ENCODE data around the gene CELA3A. TPM values are rescaled to one million over a fixed set of nuclear protein-coding genes. Genes with fewer than 3 reads are reported as not detected.
"Not testable (repeated sequence)": the region's sequence is repeated elsewhere in the genome, so short reads cannot be mapped to it uniquely, and the experiment has no call there.

CELA3A gene
- polyA plus RNA-seq, 3 donors = not detected

- H3K36me3 Mint-ChIP-seq; H3K27ac ChIP-seq (ENCODE audit: low read depth in 1 of 2, low read length in 2 of 2); H3K36me3 ChIP-seq (replicated peaks in 1 of 2; ENCODE audit: control insufficient read depth in 1 of 2, insufficient read depth in 2 of 2, low read length in 2 of 2); H3K4me3 Mint-ChIP-seq; H3K4me3 ChIP-seq (replicated peaks in 1 of 3; ENCODE audit: low read depth in 2 of 3, low read length in 3 of 3); H3K27me3 Mint-ChIP-seq (ENCODE audit: low read depth in 3 of 3); H3K4me1 ChIP-seq (ENCODE audit: control insufficient read depth in 1 of 2, insufficient read depth in 2 of 2, low read length in 2 of 2); H3K4me1 Mint-ChIP-seq; H3K9me3 ChIP-seq (replicated peaks in 1 of 2; ENCODE audit: control insufficient read depth in 1 of 2, insufficient read depth in 1 of 2, low read length in 2 of 2); H2AFZ ChIP-seq (ENCODE audit: insufficient read depth, low read depth, low read length, poor library complexity, severe bottlenecking); H3K9me3 Mint-ChIP-seq; intact Hi-C loops (cut with micrococcal nuclease); DNase-seq; H3K79me2 ChIP-seq (ENCODE audit: insufficient read depth, low read length); H3K9ac ChIP-seq (ENCODE audit: insufficient read depth, low read length, poor library complexity, severe bottlenecking); H4K20me1 ChIP-seq (ENCODE audit: insufficient read depth, low read length); H3K27ac Mint-ChIP-seq; H3K4me2 ChIP-seq (replicated peaks; ENCODE audit: extremely low read depth, low read length, poor library complexity, severe bottlenecking); H3K27me3 ChIP-seq (ENCODE audit: control insufficient read depth in 2 of 2, insufficient read depth in 2 of 2, low read length in 2 of 2): not testable (repeated sequence)
- WGBS (ENCODE audit: insufficient coverage) = no CpG with 5 or more reads among the region's 5 CpGs
Observed at GRCh38 chr1:21989672-21990393, 11.6 kb upstream of the CELA3A start.

GRCh38 chr1:21992186-21992585 lies 9.3 kb upstream of the CELA3A start:
- WGBS (ENCODE audit: insufficient coverage) = 25% methylated on average over 1 of the region's 3 CpGs
- H3K9ac ChIP-seq (ENCODE audit: insufficient read depth, low read length, poor library complexity, severe bottlenecking); H3K27ac ChIP-seq (ENCODE audit: low read depth in 1 of 2, low read length in 2 of 2); H3K9me3 ChIP-seq (replicated peaks in 1 of 2; ENCODE audit: control insufficient read depth in 1 of 2, insufficient read depth in 1 of 2, low read length in 2 of 2); H3K36me3 ChIP-seq (replicated peaks in 1 of 2; ENCODE audit: control insufficient read depth in 1 of 2, insufficient read depth in 2 of 2, low read length in 2 of 2); DNase-seq; H3K36me3 Mint-ChIP-seq; H3K4me3 Mint-ChIP-seq; H4K20me1 ChIP-seq (ENCODE audit: insufficient read depth, low read length); H3K27me3 ChIP-seq (ENCODE audit: control insufficient read depth in 2 of 2, insufficient read depth in 2 of 2, low read length in 2 of 2); H3K4me1 Mint-ChIP-seq; H3K4me2 ChIP-seq (replicated peaks; ENCODE audit: extremely low read depth, low read length, poor library complexity, severe bottlenecking); H3K79me2 ChIP-seq (ENCODE audit: insufficient read depth, low read length); H3K4me1 ChIP-seq (ENCODE audit: control insufficient read depth in 1 of 2, insufficient read depth in 2 of 2, low read length in 2 of 2); intact Hi-C loops (cut with micrococcal nuclease); H3K9me3 Mint-ChIP-seq; H3K27me3 Mint-ChIP-seq (ENCODE audit: low read depth in 3 of 3); H2AFZ ChIP-seq (ENCODE audit: insufficient read depth, low read depth, low read length, poor library complexity, severe bottlenecking); H3K4me3 ChIP-seq (replicated peaks in 1 of 3; ENCODE audit: low read depth in 2 of 3, low read length in 3 of 3): not testable (repeated sequence)
- H3K27ac Mint-ChIP-seq = peak overlapping the region in 1 of 7 donors; percentile 22

- H3K4me3 Mint-ChIP-seq; H3K9me3 ChIP-seq (replicated peaks in 1 of 2; ENCODE audit: control insufficient read depth in 1 of 2, insufficient read depth in 1 of 2, low read length in 2 of 2); H3K4me1 Mint-ChIP-seq; H3K27me3 Mint-ChIP-seq (ENCODE audit: low read depth in 3 of 3); H3K27ac ChIP-seq (ENCODE audit: low read depth in 1 of 2, low read length in 2 of 2); intact Hi-C loops (cut with micrococcal nuclease); DNase-seq; H3K9me3 Mint-ChIP-seq; H4K20me1 ChIP-seq (ENCODE audit: insufficient read depth, low read length); H3K4me1 ChIP-seq (ENCODE audit: control insufficient read depth in 1 of 2, insufficient read depth in 2 of 2, low read length in 2 of 2); H3K27me3 ChIP-seq (ENCODE audit: control insufficient read depth in 2 of 2, insufficient read depth in 2 of 2, low read length in 2 of 2); H3K9ac ChIP-seq (ENCODE audit: insufficient read depth, low read length, poor library complexity, severe bottlenecking); H3K4me3 ChIP-seq (replicated peaks in 1 of 3; ENCODE audit: low read depth in 2 of 3, low read length in 3 of 3); H3K36me3 Mint-ChIP-seq; H3K79me2 ChIP-seq (ENCODE audit: insufficient read depth, low read length); H3K4me2 ChIP-seq (replicated peaks; ENCODE audit: extremely low read depth, low read length, poor library complexity, severe bottlenecking); H2AFZ ChIP-seq (ENCODE audit: insufficient read depth, low read depth, low read length, poor library complexity, severe bottlenecking); H3K36me3 ChIP-seq (replicated peaks in 1 of 2; ENCODE audit: control insufficient read depth in 1 of 2, insufficient read depth in 2 of 2, low read length in 2 of 2): not testable (repeated sequence)
- WGBS (ENCODE audit: insufficient coverage) = 93% methylated on average over 5 of the region's 8 CpGs
- peak overlapping the region in 1 of 7 donors; percentile 48 for H3K27ac Mint-ChIP-seq
Observed at GRCh38 chr1:21994716-21995115, 6.7 kb upstream of the CELA3A start.

- H4K20me1 ChIP-seq (ENCODE audit: insufficient read depth, low read length); H3K4me2 ChIP-seq (replicated peaks; ENCODE audit: extremely low read depth, low read length, poor library complexity, severe bottlenecking); intact Hi-C loops (cut with micrococcal nuclease); H3K4me3 Mint-ChIP-seq; H3K27ac ChIP-seq (ENCODE audit: low read depth in 1 of 2, low read length in 2 of 2); H3K4me3 ChIP-seq (replicated peaks in 1 of 3; ENCODE audit: low read depth in 2 of 3, low read length in 3 of 3); H3K27me3 Mint-ChIP-seq (ENCODE audit: low read depth in 3 of 3); H2AFZ ChIP-seq (ENCODE audit: insufficient read depth, low read depth, low read length, poor library complexity, severe bottlenecking); H3K9me3 Mint-ChIP-seq; H3K9me3 ChIP-seq (replicated peaks in 1 of 2; ENCODE audit: control insufficient read depth in 1 of 2, insufficient read depth in 1 of 2, low read length in 2 of 2); H3K79me2 ChIP-seq (ENCODE audit: insufficient read depth, low read length); H3K36me3 Mint-ChIP-seq; H3K27ac Mint-ChIP-seq; H3K4me1 Mint-ChIP-seq; H3K9ac ChIP-seq (ENCODE audit: insufficient read depth, low read length, poor library complexity, severe bottlenecking); H3K36me3 ChIP-seq (replicated peaks in 1 of 2; ENCODE audit: control insufficient read depth in 1 of 2, insufficient read depth in 2 of 2, low read length in 2 of 2); DNase-seq; H3K4me1 ChIP-seq (ENCODE audit: control insufficient read depth in 1 of 2, insufficient read depth in 2 of 2, low read length in 2 of 2); H3K27me3 ChIP-seq (ENCODE audit: control insufficient read depth in 2 of 2, insufficient read depth in 2 of 2, low read length in 2 of 2): not testable (repeated sequence)
- WGBS (ENCODE audit: insufficient coverage) = no CpG with 5 or more reads among the region's 3 CpGs
Observed at GRCh38 chr1:21996663-21996970, 4.8 kb upstream of the CELA3A start.

Data from CD14-positive monocyte (primary cell).